Activated CD8-positive, alpha-beta memory T cell treated with anti-CD3 and anti-CD28 coated beads, Interleukin-2, amount 50 U/mL, for 4 hours (primary cell): ENCODE results near the gene PCED1B.
"Not testable (repeated sequence)": the region's sequence is repeated elsewhere in the genome, so short reads cannot be mapped to it uniquely, and the experiment has no call there.

Experiments
- DNase-seq: peaks from one replicate; pipeline ENCODE4 v3.0.0-alpha.2; 2020

PCED1B gene

GRCh38 chr12:47091009-47091408 lies 11.6 kb downstream of the PCED1B start:
- DNase-seq: no peak

- no peak for DNase-seq
These were observed 15.4 kb downstream of the PCED1B start for GRCh38 chr12:47094804-47095203.

- no peak for DNase-seq
These were observed 16.2 kb downstream of the PCED1B start for GRCh38 chr12:47095446-47096236.

DNA sequence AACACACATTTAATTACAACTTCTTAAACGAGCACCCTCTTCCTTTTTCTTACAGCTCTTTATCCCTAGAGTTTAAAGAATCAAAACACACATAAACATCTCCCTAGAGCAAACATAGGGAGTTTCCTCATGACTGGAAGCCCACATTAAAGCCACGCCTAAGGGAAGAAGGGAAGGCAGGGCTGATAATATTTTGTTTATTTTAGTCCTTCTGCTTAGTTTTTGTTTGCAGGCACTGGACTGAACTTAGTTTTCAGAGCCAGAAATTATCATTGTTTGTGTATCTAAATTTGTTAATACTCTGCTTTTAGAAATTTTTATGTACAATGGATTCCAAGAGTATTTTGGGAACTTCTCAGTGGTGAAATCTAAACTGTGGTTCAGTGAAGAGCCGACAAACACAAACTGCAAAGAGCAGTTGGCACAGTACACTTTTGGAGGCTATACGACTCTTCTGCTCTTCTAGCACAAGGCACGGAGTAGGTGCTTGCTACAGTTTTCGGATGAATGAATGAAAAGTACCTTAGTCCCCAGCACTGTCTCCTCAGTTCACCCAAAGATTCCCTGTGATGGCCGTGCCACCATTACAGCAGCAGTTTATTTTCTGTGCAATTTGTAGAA lies 18.0 kb downstream of the PCED1B start:
- no peak for DNase-seq

DNA sequence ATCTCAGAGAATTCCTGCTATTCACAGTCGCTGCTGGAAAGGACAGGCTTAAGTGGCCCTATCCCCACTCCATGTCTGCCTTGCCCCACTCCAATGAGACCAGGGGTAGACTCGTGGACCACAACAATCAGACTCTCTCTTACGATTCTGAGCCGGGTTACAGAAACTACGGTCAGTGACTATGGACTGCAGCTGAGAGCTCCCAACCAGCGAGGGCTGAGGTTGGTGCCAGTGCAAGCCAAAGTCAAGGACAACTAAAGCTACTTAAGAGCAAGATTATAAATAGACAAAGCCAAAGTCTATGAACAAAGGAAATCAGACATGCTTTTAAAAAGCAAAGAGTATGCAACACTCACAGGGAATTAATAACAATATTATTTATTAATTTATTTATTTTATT lies 18.7 kb downstream of the PCED1B start:
- DNase-seq: no peak

DNA sequence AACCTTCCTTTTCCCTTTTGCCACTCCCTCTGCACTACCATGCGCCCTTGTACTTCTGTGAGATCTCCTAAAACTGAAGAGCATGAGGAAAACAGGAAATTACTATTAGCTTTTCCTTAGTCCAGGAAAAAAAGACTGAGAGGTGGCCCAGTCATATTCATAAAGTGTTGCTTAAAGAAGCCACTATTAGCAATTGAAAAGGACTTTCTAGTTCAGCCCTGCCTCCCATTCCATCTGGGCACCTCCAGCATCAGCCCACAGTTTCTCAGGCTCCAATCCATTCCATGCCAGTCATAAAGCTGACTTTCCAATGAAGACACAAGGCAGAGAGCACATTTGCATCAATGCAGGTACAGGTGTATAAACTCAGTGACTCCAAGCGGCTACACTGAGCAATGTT lies 20.2 kb downstream of the PCED1B start:
- DNase-seq: no peak

DNA sequence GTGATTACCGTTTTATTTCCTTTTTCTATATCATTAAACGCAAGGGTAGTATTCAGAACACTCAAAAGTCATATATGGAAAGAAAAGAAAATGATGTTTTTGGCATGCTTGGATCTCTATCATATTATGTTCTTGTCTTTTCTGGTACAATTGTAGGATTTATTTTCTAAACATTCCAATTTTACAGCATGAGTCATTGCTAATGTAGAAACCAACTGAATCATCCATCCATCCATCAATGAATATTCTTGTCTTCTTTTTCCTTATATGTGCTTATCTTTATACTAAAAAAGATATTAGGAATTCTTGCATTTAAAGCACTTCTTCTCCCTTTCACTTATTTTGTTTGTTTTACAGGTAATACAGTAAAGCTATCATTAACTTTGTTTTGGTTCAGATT lies 20.7 kb downstream of the PCED1B start:
- DNase-seq: no peak

DNA sequence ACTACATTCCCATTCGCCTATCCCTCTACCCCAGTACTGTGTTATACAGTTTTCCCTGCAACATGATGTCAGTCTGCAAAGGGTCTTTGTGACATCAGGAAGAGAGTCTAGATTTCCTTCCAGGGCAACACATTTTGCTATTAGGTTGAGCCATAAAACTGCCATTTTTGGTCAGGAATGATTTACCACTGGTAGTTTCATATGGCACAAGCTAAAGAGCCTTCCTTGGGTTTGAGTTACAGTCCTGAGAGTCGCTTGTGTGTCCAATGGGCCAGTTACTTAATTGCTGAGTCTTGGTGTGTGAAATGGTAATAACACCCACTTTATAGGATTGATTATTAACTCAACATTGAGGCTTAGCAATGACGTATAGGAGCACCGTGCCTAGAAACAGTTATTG lies 23.0 kb downstream of the PCED1B start:
- DNase-seq: no peak

DNA sequence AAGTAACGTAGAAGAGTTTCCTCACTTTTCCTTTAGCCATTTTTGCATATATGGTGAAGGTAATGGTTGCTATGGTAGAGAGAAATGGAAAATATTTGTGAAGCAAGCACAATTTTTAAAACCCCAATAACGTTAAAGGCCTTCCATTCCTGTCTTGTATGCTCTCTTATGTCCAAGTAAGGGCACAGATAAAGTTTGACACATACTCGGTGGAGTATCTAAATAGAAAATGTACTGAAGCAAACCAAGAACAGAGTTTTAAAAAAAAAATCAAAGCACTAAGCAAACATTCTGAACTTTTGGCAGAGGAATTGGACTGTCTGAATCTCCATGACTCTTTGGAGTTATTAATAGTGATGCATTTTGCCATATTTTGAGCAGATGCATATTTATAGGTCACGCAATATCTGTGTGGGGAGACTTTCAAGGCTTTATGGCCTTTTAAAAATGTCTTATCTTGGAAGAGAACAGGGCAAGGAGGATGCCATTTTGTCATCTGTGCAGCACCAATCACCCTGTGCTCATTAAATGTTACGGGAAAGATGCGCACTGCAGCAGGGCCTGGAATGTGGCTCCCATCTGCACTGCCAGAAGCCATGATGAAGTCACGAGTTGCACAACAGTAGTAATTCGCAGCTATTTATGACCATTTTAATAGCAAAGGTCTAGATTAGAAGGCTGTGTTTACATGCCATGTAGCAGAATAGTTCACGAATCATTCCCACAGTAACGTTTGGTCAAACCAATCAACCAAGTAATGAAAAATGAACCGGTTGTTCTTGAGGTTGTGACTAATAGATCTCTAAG lies 23.6 kb downstream of the PCED1B start:
- no peak for DNase-seq

GRCh38 chr12:47105914-47106674 lies 26.7 kb downstream of the PCED1B start:
- DNase-seq: no peak

GRCh38 chr12:47107446-47107845 lies 28.0 kb downstream of the PCED1B start:
- DNase-seq: no peak

DNA sequence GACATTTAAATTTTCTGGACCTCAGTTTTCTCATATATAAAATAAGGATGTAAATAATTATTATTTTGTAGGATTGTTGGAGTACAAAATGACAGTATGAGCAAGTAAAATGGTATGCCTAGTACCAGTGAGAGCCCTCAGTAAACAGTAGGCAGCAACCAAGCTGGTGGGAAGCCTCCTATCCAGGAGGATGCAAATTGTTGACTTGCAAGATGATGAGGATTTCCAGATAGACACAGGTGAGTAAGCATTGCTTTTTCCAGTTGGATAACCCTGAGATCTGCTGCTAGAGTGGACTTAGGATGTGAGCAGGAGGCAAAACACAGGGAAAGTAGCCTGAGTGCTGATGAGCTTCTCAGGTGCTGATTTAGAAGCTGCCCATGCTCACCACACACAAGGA lies 28.5 kb downstream of the PCED1B start:
- no peak for DNase-seq

GRCh38 chr12:47110011-47110541 lies 30.7 kb downstream of the PCED1B start:
- no peak for DNase-seq

DNA sequence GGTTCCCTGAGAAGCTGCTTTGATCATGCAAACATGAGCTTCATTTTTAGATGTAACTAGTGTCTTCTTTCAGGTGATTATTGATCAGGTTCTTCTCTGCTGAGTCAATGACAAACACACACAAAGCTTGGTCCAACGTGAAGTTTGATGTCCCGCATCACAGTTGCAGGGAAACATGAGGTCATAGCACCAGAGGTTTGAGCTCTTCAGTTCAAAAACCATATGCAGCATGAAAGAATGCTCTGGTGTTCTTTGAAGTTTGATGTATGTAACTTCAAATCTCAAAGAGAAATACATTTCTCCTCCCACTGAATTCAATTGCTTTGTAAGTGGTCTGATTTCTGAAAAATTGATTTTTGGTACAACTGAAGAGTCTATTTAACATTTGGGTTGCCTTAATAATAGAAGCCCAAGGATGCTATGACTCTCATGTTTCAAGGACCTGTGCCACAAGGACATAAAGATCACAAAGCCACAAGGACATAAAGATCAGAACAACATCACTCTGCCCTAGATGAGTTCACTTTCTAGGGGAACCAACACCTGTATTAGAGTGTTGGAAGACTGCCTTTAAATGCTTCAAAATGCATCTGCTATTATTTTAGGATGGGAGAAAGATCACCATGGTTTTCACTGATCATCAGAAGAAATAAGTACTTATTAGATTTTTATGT lies 31.4 kb downstream of the PCED1B start:
- DNase-seq: no peak

GRCh38 chr12:47111392-47111778 lies 32.0 kb downstream of the PCED1B start:
- DNase-seq: no peak

DNA sequence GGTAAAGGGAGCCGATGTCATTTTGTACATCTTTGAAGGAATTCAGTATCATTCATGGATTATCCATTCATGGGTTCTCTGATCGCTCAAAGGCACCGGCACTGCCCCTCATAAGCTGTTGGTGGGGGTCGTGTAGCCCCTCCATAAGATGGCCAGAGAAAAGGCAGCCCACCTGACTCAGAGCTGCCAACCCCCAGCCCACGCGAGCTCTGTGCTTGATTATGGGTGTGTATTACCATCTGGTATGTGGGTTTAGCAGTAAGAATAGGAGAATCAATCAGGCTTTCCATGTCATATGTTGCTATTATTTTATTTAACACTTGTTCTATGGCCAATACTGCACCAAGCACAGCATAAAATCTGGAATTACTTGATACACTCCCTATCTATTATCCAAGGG lies 32.4 kb downstream of the PCED1B start:
- no peak for DNase-seq

GRCh38 chr12:47112679-47113078 lies 33.3 kb downstream of the PCED1B start:
- DNase-seq: no peak

- no peak for DNase-seq
These were observed 35.1 kb downstream of the PCED1B start for GRCh38 chr12:47114481-47114892.

DNA sequence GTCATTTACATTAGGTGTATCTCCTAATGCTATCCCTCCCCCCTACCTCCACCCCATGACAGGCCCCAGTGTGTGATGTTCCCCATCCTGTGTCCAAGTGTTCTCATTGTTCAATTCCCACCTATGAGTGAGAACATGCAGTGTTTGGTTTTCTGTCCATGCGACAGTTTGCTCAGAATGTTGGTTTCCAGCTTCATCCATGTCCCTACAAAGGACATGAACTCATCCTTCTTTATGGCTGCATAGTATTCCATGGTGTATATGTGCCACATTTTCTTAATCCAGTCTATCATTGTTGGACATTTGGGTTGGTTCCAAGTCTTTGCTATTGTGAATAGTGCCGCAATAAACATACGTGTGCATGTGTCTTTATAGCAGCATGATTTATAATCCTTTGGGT lies 37.9 kb downstream of the PCED1B start:
- not testable (repeated sequence) for DNase-seq

GRCh38 chr12:47120736-47121135 lies 41.3 kb downstream of the PCED1B start:
- DNase-seq: no peak

DNA sequence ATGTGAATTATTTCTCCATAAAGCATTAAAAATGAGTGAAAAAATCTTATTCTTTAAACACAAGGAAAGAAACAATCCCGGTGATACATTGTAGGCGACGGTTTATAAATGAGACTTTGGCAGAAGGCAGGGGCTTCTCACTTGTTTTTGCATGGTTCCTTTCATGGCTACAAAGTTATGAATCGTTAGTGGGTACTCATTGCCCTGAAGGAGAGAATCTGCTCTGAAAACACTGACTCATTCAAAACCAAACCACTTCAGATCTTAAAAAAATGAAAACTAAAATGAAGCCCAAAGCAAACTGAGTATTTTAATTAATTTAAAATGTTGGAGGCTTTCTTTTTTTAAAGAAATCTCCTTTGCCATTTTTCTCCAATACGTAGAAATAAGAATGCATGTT lies 41.7 kb downstream of the PCED1B start:
- DNase-seq: no peak

DNA sequence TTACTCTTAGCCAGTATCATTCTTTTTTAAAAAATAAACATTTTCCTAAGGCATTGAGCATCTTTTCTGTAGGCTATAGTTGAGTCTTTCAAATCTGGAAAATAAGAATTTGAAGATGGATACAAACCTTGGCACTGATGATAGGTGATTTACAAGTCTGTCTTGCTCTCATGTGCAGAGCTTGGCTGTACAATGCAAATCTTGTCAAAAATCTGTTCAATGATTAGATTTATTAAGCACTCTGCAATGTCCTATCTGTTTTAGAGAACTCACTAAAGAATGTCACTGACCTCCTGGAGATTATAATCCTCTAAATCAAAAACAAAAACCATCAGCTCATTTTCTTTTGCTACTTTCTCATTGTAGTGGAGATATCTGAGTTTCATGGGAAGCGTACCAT lies 43.2 kb downstream of the PCED1B start:
- DNase-seq: no peak
